ENCODE measurements around the gene DMRTB1.

Gene DMRTB1

DNA sequence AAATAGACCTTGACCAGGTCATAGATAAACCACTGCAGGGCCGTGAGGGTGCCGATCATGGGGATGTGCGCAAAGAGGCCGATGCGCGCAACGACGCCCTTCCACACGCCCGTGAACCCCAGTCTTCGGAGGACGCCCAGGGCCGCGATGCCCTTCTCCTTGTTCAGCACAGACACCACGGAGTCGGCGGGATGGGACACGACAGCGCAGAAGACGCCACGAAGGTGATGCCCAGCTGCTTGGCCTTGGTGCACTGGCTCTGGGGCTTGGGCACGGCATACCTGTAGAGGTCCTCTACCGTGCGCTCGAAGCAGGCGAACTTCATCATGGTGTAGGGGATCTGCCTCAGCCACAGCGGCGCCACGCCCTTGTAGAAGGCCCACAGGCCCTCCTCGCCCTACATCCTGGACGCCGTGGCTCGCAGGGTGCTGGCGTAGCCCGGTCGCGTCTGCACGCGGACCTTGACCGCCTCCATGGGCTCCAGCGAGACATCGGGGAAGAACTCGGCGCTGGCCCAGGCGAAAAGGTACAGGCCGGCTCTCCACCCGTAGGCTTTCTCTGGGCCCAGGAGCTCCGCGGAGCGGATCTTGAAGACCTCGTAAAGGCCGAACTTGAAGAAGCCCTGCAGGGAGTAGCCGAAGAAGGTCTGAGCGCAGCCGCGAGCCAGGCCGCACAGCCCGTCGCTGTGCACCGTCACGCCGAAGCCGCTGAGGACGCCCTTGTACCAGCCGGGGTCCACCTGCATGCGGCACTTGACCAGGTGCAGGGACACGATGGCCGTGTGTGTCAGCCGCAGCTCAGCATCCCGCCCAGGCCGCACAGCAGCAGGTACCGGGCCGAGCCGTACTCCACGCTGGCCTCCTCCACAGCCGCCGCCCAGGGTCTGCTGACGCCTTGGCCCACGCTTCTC is 20.5 kb upstream of the DMRTB1 start:
- DNase-seq, result no peak

- no peak for DNase-seq
Observed at GRCh38 chr1:53439337-53440207, 19.6 kb upstream of the DMRTB1 start.

DNA sequence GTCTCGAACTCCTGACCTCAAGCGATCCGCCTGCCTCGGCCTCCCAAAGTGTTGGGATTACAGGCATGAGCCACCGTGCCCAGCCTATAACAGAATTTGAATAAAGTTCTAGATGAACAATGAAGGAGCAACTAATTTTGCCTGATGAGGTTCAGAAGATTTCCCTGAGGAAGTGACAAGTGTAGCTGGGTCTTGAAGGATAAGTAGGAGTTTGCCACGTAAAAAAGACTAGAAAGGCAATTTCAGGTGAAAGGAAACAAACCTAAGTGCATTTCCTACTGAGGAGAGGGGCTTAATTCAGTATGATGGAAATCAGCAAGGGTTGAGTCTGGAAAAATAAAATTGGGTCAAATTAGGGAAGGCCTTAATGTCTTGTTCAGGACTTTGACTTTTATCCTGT is 18.6 kb upstream of the DMRTB1 start:
- no peak for DNase-seq

DNA sequence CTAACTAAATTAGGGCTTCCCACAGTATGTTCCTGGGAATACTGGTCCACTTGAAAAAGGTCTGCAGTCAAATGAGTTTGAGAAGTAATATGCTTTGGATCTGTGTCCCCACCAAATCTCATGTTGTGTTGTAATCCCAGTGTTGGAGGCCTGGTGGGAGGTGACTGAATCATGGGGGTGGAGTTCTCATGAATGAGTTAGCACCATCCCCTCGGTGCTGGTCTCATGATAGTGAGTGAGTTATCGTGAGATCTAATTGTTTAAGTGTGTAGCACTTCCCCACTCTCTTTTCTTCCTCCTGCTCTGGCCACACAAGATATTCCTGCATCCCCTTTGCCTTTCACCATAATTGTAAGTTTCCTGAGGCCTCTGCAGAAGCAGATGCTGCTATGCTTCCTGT is 16.9 kb upstream of the DMRTB1 start:
- DNase-seq, result peak; percentile 25

DNA sequence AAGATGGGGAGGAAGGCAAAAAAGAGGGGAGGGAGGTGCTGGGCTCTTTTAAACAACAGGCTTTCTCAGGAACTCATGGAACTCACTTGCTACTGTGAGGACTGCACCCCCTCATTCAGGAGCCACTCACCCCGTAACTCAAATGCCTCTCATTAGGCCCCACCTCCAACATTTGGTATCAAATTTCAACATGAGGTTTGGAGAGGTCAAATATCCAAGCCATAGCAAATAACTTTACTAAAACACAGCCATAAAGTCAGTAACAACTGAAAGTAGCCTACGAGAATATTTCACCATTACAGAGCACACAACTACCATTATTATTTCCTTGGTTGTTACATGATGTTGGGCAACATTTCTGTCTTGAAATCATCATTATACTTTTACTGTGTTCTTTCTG is 13.1 kb upstream of the DMRTB1 start:
- no peak for DNase-seq

DNA sequence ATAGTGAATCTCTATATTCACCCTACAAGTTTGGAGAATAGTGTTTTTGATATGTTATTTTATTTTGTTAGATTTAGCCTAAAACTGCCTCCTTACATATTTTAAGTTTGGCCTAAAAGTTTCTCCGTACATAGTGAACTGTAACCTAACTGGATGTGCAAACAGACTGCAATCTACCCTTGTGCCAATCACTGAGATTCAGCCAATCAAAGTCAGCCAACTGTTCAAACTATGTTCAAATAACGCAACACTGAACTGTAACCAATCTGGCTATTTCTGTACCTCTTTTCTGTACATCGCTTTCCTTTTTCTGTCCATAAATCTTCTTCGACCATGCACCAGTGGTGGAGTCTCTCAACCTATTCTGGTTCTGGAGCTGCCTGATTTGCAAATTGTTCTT is 11.8 kb upstream of the DMRTB1 start:
- DNase-seq, result no peak

DNA sequence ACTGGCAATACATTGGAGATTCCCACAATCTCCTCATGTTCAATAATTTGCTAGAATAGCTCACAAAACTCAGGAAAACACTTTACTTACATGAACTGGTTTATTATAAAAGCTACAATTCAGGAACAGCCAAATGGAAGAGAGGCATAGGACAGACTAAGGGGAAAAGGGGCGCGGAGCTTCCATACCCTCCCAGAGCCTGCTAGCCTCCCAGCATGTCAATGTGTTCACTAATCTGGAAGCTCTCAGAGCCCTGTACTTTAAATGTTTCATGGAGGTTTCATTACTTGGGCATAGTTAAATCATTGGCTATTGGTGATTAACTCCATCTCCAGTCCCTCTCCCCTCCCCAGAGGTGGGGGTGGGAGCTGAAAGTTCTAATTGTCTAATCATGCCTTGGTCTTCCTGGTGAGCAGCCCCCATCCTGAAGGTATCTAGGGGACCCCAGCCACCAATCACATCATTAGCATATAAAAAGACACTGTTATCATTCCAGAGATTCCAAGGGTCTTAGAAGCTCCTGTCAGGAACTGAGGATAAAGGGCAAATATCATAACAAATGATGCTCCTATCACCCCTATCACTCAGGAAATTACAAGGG is 10.9 kb upstream of the DMRTB1 start:
- DNase-seq, result no peak

- DNase-seq, result peak; percentile 43
Observed at GRCh38 chr1:53449021-53449420, 10.2 kb upstream of the DMRTB1 start.

DNA sequence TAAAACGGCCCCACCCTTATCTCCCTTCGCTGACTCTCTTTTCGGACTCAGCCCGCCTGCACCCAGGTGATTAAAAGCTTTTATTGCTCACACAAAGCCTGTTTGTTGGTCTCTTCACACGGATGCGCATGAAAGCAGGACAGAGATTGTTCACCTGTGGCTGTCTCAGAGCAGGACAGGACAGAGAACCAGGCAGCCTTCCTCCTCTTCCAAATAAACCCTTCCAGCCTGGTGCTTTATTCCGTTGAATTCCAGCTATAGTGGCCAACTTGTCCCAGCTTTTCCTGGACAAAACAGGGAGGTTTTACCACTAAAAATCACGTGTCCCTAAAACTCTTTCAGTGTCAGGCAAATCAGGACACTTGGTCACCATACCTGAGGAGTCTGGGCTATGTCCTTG is 9.5 kb upstream of the DMRTB1 start:
- DNase-seq, result no peak

DNA sequence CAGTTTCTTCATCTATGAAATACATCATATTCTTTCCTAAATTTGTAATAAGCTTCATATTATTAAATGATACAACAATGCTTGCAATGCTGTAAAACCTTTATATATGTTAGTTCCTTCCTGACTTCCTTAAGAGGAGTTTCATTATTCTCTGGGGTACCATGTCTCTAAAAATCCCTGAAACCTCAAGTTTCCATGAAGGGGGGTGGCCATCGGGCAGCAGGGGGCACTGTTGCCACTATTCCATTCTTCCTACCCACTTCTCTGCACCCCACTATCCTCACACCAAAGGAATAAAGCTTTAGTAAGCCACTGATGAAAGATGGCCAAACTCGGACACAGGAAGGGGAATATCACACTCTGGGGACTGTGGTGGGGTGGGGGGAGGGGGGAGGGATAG is 9.0 kb upstream of the DMRTB1 start:
- no peak for DNase-seq

- DNase-seq, result no peak
Observed at GRCh38 chr1:53454019-53454418, 5.2 kb upstream of the DMRTB1 start.

GRCh38 chr1:53455364-53455991 is 3.7 kb upstream of the DMRTB1 start:
- DNase-seq, result no peak

DNA sequence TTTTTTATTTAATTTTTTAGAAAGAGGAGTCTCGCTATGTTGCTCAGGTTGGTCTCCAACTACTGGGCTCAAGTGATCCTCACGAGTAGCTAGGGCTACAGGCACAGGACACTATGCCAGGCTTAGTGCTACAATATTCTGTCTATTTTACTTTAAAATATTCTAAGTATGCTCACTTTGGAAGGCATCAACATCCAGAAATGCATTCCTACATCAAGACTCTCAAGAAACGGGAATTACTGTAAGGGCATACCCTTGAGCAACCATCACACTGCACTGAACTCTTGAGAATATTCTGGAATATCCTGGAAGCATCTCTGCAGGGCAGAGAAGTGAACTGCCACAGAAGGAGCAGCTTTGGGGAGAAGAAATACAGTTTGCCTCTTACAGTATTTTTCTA is 565 bp upstream of the DMRTB1 start:
- DNase-seq, result no peak

GRCh38 chr1:53460211-53460634 is 1.0 kb downstream of the DMRTB1 start:
- no peak for DNase-seq

GRCh38 chr1:53460666-53461322 is 1.6 kb downstream of the DMRTB1 start:
- DNase-seq, result no peak

DNA sequence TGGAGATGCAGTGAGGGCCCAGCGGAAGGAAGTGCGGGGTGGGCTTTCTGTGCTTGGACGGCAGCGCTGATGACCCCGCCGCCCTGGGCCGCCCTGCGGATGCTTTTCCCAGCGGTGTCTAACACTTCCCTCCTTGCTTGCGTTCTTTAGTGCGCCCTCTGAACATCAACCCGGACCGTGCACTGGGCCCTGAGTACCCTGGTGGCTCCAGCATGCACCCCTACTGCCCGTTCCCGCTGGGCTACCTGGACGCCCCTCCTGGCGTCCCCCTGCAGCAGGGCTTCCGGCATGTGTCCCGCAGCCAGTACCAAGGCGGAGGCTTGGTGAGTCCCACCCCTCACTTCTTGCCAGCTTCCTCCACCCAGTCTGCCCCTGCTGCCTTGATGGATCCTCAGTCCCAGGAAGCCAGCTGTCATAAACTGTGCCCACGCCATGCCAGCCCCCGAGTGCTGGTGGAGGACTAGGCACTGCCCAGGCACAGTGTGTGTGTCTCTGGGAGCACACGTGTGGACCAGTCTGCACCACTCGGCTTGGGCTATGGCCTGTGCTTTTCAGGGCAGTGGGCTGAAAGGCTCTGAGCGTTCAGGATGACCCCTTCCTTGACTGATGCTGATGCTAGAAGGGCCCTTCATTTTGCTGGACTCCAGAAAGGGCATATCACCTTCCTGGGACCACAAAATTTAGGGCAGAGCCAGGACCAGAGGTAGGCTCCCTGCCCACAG is 2.3 kb downstream of the DMRTB1 start:
- DNase-seq, result no peak

- no peak for DNase-seq
Observed at GRCh38 chr1:53462193-53462592, 3.0 kb downstream of the DMRTB1 start.

DNA sequence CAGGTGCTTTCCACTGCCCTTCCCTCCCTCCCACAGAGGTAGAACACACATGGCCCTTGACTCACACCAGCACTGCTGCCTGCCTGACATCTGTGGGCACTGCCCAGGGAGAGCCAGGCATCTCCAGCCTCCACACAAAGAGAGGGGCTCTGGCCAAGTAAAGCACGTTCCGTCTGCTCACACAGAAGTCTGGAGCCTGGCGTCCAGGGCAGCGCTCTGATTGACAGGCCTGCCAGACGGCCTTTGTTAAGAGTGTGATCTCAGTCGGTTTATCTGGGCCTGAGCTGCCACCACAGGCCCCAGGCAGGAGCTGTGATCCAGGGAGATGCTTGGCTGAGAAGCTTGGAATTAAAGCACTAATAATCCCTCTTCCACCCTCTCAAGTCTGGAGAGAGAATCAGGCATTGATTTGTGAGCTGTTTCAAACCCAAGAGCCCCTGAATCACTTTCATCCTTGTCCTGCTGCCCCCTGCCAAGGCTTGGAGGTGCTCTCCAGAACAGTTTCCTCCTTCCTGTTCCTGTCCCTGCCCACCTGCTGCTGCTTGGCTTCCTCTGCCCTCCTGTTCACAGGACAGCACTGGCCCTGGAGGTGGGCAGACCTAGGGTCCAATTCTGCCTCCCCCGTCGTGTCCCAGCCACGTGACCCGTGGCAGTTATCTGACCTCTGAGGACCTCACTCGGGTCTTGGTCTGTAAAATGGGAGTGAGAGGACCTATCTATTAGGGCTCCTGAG is 3.7 kb downstream of the DMRTB1 start:
- no peak for DNase-seq

GRCh38 chr1:53463961-53464899 is 5.0 kb downstream of the DMRTB1 start:
- no peak for DNase-seq

All from kidney glomerular epithelial cell (primary cell).